ENCODE measurements around the gene CNOT8. TPM values are rescaled to one million over a fixed set of nuclear protein-coding genes. Genes with fewer than 3 reads are reported as not detected.

CNOT8 gene
- polyA plus RNA-seq, 2 of the 4 experiments (the other 2 are of a cell fraction), result 40.6 to 52.7 TPM

DNA sequence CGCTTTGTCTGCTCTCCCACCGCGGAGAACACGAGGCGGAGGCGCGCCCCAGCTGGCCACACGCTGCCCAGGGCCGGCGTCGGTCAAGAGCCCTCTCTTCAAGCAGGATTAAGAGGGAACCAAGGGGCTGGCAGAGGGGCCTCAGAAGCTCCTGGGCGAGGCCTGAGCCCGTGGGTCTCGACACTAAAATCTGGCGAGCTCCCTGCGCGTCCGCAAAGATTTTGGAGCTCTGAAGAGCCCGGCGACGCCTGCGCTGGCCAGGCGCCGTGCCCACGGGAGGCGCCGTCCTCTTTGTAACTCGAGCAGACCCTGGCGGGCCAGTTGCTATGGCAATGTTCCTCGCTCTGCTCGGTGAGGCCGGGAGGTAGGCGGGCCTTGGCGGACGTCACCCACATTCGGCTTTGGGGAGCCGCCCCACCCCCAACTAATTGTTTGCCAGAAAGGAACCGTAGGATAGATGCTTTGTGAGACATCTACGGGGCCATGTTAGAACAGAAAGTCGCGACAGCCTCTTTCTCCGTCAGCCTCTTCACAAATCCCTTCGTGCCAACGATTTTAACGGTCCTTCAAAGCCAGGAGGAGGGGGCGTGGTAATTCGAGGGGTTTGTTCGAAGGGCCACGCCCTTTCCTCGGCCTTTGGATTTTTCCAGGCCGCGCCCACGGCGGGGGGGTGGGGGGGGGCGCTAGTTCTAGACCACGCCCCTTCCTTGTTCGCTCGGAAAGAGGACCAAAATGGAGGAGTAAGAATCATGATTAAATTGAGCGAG, 714 bp upstream of the CNOT8 start (continued):
- TF ChIP-seq CEBPB (IDR thresholded peaks at IDR 0.05), result no peak
- no peak for TF ChIP-seq EHMT2 (IDR thresholded peaks at IDR 0.05; ENCODE audit: low read depth)
- TF ChIP-seq TFCP2L1 (CRISPR knock-in tag; IDR thresholded peaks at IDR 0.05), result peak; percentile 77
- TF ChIP-seq MAZ (IDR thresholded peaks at IDR 0.05; ENCODE audit: borderline replicate concordance, low read depth, low read length), result no peak
- TF ChIP-seq POLR2A (IDR thresholded peaks at IDR 0.05; ENCODE audit: low read length), result peak; percentile 68
- peak; percentile 65; the same call in 1 of the 2 replicates for TF ChIP-seq PHF8 (IDR thresholded peaks at IDR 0.05; ENCODE audit: borderline replicate concordance, low read depth)

DNA sequence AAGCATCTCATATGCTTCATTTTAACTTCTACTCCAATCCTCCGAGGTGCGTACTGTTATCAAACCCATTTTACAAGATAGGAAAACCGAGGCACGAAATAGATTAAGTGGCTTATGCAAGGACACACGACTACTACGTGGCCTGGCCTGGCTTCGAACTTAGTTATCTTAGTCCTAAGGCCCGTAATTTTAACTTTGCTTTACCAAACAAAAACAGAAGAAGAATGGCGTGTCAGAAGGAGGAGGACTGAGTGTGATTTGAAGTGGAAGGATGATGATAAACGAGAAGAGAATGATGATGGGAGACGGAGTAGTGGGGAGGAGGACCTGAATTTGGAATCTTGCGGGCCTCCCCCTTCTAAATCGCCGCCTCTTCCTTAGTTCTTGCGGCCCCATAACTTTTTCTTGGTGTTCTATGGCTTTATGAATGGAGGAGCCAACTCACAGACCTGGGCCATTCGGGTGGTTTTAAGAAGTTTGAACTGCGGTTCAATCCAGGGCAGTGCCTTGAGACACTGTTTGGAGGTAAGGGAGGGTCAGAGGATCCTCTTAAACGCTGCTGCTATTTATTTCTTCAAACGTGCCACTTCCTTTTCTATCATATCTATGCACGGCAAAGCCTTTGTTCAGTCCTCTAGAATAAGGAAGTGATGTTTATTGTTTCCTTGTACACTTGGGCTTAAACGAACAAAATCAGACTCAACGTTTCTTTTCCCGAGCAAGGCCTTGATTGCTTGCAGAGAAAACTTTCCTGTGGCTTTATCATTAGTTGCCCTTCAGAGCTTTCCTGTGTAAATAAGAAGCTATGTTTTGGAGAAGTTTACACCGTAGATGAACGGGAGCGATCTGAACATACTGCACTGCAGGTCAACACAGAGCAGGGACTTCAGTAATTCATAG, 795 bp downstream of the CNOT8 start:
- no peaks in the 10 kb centered on the region for H3K9me3 ChIP-seq
- WGBS (ENCODE audit: missing lambda C conversion rate), result 2% methylated on average over 26 of the region's 26 CpGs
- ChIA-PET POLR2A (interaction anchor here (0.6 to 2.4 kb wide), 13 partner anchors 9 to 176 kb away, joined by 3 to 14 read pairs (median 4); partner anchors contain the start of gene GEMIN5), CTCF (interaction anchor here (1.0 to 1.6 kb wide), 3 partner anchors 9 to 338 kb away, joined by 3 to 4 read pairs (median 3); no protein-coding TSS in a partner anchor)
- DNase-seq (ENCODE audit: low read depth in 1 of 2, low spot score in 1 of 2) (peak in 1 of 2 experiments; percentile 22), FAIRE-seq (no peak), ATAC-seq (no peak)
- H3K27ac ChIP-seq, result peak overlapping the region; percentile 87 to 98
- TF ChIP-seq PBX3 (IDR thresholded peaks at IDR 0.05) (no peak), KDM1A (IDR thresholded peaks at IDR 0.05; ENCODE audit: low read depth) (peak; percentile 83; the same call in 1 of the 2 replicates), CHD4 (IDR thresholded peaks at IDR 0.05; ENCODE audit: borderline replicate concordance) (0 out of 2 replicates have a peak, but pooled peaks have one; percentile 47), EP300 (IDR thresholded peaks at IDR 0.05) (no peak), CBX2 (IDR thresholded peaks at IDR 0.05; ENCODE audit: borderline replicate concordance, low read depth) (no peak), HDAC2 (IDR thresholded peaks at IDR 0.05) (0 out of 2 replicates have a peak, but pooled peaks have one; percentile 67), PHF8 (IDR thresholded peaks at IDR 0.05; ENCODE audit: borderline replicate concordance, low read depth) (no peak)
- TF ChIP-seq, protein P1, sequence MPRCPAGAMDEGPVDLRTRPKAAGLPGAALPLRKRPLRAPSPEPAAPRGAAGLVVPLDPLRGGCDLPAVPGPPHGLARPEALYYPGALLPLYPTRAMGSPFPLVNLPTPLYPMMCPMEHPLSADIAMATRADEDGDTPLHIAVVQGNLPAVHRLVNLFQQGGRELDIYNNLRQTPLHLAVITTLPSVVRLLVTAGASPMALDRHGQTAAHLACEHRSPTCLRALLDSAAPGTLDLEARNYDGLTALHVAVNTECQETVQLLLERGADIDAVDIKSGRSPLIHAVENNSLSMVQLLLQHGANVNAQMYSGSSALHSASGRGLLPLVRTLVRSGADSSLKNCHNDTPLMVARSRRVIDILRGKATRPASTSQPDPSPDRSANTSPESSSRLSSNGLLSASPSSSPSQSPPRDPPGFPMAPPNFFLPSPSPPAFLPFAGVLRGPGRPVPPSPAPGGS (IDR thresholded peaks at IDR 0.05), result no peak
- peaks cover 30% of the 10 kb centered on the region; the same call in 2 of the 3 replicates for H3K4me1 ChIP-seq
- peak overlapping the region; percentile 79 for H3K4me2 ChIP-seq
- H3K4me3 ChIP-seq, result peak overlapping the region; percentile 76

- DNase-seq (ENCODE audit: low read depth in 1 of 2, low spot score in 1 of 2), result no peak
- Histone ChIP-seq H3K4me1 (peaks cover 30% of the 10 kb centered on the region; the same call in 2 of the 3 replicates), H3K9me3 (no peaks in the 10 kb centered on the region), H3K27ac (peak overlapping the region; percentile 87 to 98; a peak in 4 of 6 replicates), H3K4me2 (peak overlapping the region; percentile 79), H3K4me3 (peak overlapping the region; percentile 76)
- FAIRE-seq, result no peak
- ChIA-PET POLR2A (no interaction called here), CTCF (interaction anchor here (1.0 to 1.6 kb wide), 3 partner anchors 8 to 339 kb away, joined by 3 to 8 read pairs (median 4); no protein-coding TSS in a partner anchor)
- WGBS (ENCODE audit: missing lambda C conversion rate), result 55% methylated on average over 5 of the region's 5 CpGs
- TF ChIP-seq SMC3 (IDR thresholded peaks at IDR 0.05) (no peak), MAZ (IDR thresholded peaks at IDR 0.05; ENCODE audit: borderline replicate concordance, low read depth, low read length) (no peak), MAFK (IDR thresholded peaks at IDR 0.05; ENCODE audit: partially characterized antibody) (no peak), RCOR1 (IDR thresholded peaks at IDR 0.05; ENCODE audit: low read depth, low read length) (no peak), FOSL2 (IDR thresholded peaks at IDR 0.05) (no peak), FOSL2 (CRISPR knock-in tag; IDR thresholded peaks at IDR 0.05) (no peak), HOXB13 (CRISPR knock-in tag; IDR thresholded peaks at IDR 0.05; ENCODE audit: low read depth) (no peak), CEBPB (IDR thresholded peaks at IDR 0.05) (peak in 1 of 2 experiments; percentile 45; a peak in 2 of 4 replicates)
- no peak for ATAC-seq
These were observed 1.7 kb downstream of the CNOT8 start for GRCh38 chr5:154860123-154860522.

Measured in A549 (cell line).